HG02840 (cell line): ENCODE results near the gene CDH13.
A peak's percentile ranks its signal among the peaks of the same experiment; 100 is the strongest.

Source experiments
- ATAC-seq: cut with Tn5 transposase; IDR thresholded peaks from one replicate; pipeline ENCODE4 v1.9.1; 2021; ENCODE audit warnings: mild to moderate bottlenecking, moderate library complexity, moderate number of reproducible peaks; ENCODE audit not compliant: unreplicated experiment, low FRiP score

The CDH13 gene

DNA sequence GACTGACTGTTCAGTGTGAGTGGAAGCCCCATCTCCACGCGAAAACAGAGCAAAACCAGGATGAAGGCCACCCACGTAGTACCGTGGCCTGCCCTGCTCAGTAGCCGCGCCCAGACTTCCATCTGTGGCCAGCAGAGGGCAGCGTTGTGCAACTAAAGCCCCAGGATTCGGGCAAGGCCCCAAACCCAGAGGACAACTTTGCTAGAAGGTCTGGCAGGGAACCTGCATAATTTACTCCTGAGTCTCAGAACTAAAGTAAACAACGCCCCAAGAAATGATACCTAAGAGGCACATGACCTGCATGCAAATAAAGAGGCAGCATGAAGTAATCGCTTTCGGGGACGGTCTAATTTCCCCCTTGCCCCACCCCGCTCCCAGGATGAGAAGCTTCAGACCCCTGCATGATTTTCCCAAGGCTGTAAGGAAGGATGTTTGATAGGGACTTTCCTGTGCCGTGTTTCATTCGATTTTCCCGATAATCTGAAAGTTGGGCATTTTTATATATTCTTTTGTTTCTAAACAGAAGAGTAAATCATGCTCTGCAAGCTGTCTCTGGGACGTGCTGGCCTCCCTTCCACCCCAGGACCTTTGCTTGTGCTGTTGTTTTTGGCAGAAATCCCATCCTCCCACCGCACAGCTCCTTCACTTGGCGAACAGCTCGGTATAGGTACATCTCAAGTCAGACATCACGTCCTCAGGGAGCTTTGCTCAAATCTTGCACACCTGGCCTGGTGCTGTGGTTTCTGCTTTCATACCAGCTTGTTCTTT lies 1199.6 kb downstream of the CDH13 start:
- peak; percentile 71 for ATAC-seq

DNA sequence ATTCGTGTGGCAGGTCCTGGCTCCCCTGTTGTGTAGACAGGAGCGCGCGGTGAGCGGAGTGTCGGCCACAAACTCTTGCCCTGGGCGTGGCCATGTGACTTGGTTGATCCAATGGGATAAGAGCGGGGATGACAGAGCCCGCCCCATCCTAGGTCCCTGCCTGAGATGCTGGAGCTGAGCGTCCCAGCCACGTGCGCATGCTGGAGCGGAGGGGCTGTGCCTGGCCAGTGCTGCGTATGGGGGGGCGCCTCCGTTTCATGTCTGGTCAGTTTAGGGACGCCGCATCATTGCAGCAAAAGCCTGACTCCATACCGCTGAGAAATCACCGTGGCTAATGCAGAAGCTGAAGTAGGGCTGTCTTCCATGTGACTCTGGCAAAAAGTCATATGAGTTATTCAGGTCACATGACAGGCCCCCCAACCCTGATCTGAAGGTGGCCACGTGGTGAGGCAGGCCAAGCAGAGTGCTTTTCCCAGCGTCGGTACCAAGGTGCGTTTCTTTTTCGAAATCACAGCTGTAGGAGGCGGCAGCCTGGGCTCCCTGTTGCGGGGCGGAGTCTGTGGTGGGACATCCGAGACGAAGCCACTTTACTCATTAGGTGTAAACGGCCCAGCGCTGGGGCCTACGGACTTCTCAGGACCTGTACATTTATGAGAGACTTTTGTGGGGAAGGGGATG lies 1203.5 kb downstream of the CDH13 start:
- ATAC-seq, result no peak

DNA sequence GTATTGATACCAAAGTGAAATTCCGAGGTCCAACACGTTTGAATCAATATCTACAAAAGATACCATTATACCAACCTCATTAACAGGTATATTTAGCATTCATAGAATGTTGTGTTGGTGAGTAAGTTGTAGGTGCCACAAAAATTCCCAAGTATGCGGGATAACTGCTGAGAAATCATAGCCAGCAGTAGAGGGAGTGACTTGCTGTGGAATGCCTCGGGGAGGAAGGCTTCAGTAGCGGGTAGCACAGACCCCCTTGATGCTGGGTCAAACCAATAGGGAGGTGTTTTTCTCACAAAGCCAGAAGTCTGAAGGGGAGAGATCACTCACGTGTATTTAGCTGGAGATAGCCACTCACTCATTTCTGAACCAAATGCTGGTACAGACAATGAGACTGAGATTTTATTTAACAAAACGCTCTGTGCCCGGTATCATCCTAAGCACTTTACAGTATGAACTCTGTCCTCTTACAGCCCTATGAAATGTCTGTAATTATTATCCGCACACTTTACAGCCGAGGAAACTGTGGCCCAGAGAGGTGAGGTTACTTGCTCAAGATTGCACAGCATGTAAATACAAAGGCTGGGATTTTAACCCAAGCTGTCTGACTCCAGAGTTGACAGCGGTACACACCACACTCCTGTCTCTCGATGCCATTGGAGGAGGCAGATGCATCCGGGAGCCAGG lies 1204.1 kb downstream of the CDH13 start:
- no peak for ATAC-seq

DNA sequence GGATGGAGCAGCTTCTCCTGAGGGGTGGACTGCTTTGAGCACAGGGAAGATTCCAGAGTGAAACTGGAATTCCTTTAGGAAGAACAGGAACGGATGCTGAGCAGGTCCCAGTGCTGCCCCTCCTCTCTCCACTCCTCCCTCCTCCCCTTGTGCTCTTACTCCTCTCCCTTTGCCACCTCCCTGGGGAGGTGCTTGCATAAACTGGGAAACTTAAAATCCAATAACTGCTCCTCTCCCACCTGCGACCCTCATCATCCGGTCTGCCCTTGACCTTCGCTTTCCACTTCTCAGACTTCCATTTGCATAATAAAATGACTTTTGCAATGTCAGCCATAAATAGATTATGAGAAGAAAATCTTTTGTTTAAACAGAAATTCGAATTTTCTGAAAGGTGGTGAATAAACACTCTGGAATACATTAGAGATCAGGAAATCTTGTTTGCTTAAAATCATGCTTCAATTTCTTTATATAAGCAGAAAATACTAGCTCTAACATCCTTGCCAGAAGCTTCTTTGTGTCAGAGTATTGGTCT lies 1204.8 kb downstream of the CDH13 start:
- ATAC-seq, result no peak

DNA sequence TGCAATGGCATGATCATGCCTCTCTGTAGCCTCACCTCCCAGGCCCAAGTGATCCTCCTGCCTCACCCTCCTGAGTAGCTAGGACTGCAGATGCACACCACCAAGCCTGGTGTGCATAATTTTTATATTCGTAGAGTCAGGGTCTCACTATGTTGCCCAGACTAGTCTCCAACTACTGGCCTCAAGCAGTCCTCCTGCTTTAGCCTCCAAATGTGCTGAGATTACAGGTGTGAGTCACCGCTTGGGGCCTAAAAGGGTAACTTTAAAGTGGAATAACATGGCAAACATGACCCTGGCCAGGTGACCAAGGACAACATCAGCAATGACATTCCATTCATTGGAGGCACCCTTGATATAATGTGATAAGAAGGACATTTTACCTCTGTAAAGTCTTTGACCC lies 1207.2 kb downstream of the CDH13 start:
- no peak for ATAC-seq

DNA sequence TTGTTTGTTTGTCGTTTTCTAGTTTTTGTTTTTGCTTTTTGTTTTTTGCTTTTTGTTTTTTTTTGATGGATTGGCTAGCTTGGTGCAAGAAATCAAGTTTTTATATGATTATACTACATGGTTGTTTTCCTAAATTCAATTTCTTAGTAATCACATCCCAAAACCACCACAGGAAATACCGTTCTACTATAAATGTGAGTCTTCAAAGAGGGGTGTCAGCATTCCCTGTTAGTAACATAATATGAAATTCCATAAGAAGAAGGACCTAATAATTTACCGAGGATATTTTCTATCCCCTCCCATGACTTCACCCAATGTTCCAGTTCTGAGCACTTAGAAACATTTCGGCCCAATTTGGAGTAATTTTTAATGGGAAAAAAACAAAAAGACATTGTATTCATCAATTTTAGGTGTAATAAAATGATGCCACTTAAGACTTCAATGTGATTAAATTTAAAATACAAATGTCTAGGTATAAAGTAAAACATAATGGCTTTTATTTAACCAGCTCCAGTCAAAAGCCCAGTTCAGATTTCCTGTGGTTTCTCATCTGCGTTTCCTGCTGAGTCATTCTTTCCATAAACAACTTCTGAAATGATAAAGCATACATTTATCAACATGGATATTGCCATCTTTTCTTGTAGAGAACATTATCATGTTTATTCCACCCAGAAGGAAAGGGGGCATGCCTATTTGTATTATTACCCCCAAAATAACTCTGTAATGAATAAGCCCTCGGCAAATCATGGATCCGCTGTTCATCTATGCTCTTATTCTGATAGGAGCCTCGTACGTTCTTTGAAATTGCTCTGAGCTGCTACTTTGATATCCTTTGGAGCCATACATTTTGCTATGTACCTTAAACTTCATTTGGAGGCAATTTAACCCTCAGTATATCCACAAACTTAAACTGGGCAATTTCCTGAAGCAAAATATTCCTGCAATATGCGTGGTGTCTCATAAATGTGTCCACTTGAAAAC lies 1209.1 kb downstream of the CDH13 start:
- no peak for ATAC-seq

DNA sequence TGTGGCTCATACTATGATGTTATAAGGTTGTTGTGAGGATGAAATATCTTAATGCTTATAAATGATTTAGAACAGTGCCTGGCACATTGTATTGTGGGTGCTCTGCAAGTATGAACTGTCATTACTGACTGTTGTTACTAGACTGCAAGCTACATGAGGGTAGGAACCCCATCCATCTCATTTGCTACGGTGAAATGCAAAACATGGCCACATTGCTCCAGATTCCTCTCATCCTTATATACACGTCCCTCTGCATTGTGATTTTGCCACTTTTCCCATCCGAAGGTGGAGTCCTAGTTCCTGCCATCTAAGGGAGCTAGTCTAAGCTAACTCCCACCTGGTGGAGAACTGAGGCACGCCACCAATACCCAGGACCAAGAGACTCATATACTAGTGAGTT lies 1210.8 kb downstream of the CDH13 start:
- no peak for ATAC-seq

DNA sequence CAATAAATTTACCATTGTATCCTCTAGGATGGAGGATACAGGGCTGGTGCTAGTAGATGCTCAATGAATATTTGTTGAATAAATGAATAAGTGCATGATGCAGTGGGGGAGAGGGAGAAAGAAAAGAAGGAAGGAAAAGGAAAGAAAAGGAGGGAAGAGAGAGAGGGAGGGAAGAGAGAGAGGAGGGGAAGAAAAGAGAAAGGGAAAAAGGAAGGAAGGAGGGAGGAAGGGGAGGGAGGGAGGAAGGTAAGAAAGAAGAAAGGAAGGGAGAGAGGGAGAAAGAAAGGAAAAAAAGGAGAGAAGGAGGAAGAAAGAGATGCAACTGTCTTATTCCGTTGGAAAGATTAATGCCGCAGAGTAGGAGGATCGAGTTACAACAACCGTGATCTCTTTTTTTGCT lies 1211.4 kb downstream of the CDH13 start:
- no peak for ATAC-seq

DNA sequence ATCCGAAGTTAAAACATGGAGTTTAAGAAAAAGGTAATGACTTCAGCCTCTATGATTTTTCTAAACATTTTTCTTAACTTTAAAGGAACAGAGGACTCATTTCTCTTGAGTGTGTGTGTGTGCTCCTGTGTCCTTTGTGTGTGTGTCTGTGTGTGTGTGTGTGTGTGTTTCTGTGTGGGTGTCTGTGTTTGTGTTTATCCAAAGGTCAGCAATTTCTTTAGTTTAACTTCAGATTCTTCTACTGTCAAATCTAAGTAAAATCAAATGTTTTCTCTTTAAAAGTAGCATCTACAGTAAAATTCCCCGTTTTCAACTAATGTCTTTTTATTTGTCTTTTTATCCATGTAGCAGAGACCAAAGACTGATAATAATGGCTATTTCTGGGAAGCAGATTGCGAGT lies 1212.8 kb downstream of the CDH13 start:
- ATAC-seq, result no peak

DNA sequence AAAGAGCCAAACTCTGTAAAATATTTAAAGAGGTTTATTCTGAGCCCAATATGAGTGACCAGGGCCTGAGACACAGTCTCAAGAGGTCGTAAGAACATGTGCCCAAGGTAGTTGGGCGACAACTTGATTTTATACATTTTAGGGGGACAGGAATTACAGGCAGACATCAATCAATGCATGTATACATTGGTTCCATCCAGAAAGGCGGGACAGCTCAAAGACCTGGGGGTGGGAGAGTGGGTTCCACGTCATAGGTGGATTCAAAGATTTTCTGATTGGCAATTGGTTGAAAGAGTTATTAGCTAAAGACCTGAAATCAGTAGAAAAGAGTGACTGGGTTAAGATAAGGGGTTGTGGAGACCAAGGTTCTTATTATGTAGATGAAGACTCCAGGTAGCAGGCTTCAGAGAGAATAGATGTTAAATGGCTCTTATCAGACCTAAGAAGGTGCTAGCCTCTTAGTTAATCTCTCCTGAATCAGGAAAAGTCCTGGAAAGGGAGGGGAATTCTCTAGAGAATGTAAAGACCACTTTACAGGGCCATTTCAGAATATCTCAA lies 1213.4 kb downstream of the CDH13 start:
- ATAC-seq, result no peak

DNA sequence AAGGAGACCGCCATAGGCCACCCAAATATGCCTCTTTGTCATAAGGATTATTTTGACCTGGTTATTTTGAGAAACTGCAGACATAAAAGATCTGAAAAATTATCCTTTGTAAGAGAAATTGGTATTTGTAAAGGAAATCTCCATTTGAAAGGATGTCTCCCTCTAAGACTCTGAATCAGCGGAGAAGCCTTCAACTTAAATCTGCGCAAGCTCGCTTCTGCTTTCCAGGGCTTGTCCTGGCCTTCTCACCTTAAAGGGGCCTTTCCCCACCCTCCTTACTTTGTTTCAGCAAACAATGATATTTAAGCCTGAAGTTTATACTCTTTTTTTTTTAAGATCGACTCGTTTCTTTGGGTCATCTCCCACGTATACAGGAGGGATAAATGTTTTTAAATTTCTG lies 1215.5 kb downstream of the CDH13 start:
- no peak for ATAC-seq

DNA sequence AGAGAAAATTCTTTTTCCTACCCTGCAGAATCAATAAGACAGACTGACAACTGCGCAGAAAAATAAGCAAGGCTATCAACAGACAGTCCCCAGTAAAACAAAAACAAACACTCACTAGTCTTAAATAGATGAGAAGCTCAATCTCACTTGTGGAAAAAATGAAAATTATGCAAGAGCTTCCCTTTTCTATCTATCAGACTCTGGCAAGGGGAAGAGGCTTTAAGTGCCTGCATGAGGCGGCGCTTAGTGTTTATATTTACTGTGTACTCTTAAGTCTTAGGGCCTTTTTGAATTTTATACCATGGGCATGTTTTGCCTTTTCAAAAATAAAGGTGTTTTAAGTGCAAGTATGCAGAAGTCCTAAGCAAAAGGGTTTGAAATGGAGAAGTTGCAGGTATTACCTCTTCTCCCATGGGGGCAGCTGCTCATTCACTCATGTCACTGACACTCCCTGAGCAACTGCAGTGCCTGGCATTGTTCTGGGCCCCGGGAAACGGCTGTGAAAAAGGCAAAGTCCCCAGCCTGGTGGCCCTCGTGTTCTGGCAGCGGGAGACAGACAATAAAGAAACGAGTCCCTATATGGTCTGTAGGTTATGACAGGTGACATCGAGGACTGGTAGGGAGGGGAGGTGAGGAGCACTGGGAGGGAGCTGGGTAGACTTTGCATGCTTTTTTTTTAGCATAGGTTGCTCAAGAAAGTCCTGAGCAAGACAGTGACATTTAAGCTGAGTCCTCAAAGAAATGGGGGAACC lies 1216.2 kb downstream of the CDH13 start:
- ATAC-seq, result no peak

DNA sequence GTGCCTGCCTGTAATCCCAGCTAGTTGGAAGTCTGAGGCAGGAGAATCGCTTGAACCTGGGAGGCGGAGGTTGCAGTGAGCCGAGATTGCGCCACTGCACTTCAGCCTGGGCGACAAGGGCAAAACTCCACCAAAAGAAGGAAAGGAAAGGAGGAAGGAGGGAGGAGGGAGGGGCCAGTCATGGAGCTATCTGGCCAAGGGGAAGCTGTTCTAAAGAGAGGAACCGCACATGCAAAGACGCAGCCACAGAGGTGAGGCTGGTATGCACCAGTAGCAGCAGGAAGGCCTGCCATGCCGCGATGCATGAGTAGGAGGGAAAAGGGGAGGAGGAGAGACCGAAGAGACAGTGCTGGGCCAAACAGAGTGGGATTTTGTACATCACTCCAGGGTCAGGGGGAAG lies 1216.9 kb downstream of the CDH13 start:
- no peak for ATAC-seq

DNA sequence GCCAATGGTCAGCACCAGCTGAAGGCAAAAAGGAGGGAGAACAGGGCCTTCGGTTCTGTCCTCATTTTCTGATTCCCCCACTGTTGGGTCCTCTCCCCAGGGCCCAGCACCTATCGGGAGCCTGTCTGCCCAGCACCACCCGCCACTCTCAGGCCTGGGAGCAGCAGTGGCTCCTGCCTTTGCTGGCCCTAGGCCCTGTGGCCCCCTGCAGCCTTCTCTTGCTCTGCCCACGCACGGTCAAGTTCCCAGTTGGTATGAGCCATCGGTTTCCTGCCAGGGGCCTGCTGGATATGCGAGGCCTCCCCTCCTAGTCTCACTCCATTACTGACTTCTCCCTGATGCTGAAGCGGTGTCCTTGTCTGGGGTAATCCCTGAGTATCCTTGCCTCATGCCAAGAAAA lies 1218.5 kb downstream of the CDH13 start:
- no peak for ATAC-seq

DNA sequence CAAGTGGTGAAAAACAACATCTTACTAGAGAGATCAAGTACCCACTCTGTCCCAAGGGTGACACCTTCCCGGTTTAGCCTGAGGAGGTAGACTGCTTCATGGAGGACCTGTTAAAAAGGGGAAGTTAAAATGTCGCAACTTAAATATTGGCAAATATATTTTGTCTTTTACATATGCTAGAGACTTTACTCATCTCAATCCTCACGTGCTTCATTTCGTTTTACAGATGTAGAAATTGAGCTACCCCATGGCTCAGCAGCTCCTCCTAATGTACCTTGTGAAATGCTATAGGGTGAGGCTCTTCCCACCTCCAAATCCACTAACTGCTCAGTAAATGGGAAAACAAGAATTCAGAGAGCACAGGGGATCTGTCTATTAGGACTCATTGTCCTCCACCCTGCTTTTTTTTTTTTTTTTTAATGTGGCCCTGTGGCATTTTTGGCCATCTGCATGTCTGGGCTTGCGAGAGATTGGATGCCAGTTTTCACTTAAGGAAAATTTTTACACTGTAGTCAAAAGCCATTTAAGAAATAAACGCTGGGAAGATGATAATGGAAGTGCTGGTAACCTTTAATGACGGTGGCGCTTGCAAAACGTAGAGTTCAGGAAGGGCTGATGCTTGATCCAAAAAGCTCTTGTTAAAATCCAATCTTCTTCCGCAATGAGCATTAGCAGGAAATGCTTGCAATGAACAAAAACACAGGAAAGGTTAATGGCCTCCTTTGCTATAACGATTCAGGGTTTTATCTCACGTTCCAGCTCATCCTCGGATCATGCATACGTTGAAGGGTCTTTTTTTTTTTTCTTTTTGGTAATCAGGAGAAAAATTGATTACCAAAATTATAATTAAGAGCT lies 1220.8 kb downstream of the CDH13 start:
- ATAC-seq, result no peak

DNA sequence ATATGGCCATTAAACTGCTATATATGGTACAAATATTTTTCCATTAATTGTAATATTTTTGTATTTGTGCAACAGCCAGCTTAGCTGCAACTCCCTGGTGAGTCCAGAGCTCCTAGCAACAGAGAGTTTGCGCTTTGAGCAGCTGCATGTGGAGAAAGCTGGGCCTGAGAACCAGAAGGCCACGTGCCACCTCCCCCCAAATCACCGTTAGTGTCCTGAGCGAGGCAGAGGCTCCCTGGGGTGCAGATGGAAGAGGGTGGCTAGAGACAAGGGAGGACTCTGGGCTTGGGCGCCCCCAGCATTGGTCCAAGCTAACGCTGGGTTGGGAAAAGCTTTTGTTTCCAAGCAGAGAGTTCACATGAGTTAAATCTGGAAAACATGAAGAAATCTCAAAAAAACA lies 1222.7 kb downstream of the CDH13 start:
- no peak for ATAC-seq
